ENCODE data around the gene MBNL2.

MBNL2 gene

DNA sequence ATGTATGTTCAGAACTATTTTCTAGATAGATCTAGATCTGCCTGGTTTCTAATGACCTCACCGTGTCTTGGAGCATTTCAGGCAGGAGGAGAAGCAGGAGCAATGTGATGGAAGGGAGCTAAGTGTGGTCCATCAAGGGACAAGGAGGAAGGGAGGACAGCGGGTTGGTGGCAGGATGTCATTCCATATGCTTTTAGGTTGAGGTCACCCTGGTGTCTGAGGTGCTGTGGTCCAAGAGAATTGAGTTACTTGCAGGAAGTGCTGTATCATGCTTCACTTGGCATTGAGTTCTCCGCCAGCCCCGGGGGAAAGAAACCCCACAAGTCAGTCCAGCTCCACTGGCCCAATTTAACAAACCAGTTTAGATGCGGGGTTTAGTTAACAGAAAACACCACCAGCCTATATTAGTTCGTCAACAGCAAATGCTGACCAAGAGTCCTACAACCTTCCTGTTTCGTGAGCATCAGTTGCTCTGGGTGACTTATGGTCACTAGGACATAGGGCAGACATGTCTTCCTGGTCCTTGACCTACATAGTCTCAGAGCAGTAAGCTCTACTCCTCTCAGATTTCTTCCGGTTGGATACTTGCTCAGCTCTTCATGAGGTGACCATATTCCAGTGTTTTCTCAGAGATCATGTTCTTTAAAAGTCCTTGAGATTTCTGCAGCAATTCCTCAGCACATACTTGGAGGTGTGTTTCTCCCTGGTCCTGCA is 79.4 kb downstream of the MBNL2 start:
- no peak for DNase-seq (ENCODE audit: low read depth)

DNA sequence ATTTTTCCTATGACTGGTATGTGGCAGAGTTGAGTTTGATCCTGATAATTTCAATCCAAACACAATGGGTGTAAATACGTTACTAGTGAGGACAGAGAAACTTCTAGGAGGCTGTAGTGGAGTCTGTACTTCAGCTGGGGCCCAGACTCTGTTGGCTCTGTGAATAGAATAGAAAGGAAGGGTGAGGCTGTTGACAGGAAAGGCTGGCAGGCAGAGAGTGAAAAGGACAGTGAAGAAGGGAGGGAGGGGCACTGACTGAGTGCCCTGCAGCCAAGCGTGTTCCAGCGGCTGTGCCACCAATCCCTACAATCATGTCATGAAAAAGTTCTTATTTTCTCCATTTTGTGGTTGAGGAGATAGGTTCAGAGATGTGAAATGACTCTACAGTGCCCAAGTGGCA is 80.5 kb downstream of the MBNL2 start:
- no peak for DNase-seq (ENCODE audit: low read depth)

DNA sequence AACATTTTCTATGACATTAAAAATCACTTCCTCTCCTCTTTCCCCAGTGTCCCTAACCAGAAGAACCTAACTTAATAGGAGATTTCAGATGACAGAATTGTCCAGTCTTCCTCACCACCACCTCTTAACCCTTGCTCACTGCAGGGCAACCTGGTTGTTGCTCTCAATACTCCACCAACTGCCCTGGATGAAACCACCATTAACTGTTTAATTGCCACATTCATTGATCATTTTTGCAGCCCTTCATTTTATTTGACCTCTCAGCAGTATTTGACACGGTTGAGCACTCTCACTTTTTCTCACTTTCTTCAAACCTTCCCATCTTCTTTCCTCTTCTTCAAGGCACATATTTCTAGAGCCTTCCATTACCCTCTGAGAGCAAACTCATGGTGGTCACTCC is 84.0 kb downstream of the MBNL2 start:
- no peak for DNase-seq (ENCODE audit: low read depth)

DNA sequence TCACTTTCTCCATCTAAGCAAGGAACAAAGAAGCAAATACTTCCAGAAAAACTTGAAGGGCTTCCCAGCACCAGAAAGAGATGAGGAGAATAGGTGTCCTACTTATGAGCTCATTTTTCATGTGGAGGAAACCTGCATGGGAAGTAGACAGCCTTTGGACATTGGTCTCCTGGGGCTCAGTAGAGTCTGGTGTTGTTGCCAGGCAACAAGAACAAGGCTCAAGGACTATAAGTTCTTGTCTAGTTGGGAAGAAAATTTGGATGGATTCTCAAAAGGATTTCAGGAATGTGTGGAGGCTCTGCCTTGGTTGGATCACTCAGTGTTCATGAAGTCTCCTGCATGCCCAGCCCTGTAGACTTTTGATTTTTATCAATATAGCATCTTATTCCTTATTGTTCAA is 84.5 kb downstream of the MBNL2 start:
- no peak for DNase-seq (ENCODE audit: low read depth)

DNA sequence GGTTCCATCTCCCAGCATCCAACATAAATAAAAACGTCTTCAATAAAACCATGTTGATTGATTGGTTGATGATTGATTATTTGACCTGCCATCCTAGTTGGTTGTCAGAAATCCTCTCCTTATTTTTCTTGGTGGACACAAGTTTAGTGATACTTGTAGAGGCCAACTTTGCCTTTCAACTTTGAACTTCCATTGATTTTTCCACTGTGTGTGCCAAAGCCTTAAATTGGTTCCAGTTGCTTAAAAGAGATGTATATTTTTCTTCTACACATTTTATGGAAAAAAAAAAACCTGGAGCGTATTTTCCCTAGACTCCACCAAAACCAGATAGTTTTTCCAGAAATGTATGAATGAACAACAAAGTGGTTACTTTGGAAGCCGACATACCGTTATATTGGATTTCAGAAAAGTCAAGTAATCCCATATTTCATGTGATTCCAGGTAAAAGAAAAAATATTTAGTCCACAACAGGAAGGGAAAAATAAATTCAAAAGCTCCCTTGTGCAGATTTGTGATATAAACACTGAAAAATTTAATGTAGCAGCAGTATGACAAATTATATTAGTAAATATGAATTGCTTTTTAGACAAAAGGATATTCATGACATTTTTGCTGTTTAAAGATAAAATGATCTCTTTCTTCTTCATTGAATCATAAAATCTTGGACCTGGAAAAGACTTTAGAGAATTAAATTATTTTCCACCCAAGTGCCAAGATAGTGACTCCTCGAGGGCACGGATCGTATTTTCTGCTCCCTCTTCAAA is 85.2 kb downstream of the MBNL2 start:
- DNase-seq (ENCODE audit: low read depth) = no peak

DNA sequence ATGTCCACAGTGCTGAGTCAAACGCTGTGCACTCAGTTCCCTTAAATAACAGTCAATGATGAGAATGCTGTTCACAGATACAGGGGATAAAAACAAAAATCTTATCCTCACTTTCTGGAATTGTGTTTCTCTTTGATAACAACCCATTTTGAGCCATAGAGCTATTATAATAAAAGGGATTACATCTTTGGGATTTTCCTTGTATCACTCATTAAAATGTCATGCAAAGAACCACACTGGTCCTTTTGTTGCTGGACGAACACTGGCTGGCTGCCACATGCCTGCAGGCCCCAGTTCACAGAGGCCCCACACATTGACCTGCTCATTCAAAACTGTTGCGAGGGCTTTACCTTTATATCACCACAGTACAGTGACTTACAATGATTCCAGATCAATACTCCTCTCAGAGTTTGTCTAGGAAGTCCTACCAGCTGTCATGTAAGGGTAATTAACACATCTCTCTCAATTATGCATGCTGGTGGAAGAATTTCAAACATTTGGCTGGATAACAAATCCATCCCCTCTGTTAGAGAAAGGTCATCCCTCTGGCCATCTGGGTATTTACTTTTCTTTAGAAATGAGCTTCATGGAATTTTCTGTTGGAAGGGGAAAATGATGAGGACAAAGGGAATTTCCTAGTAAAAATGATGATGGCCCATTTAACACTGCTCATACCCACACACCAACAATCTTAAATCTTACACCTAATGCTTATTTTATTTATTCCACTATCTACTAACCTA is 85.9 kb downstream of the MBNL2 start:
- DNase-seq (ENCODE audit: low read depth) = no peak

GRCh38 chr13:97308735-97309429 is 86.7 kb downstream of the MBNL2 start:
- DNase-seq (ENCODE audit: low read depth) = no peak

GRCh38 chr13:97310809-97311436 is 88.8 kb downstream of the MBNL2 start:
- DNase-seq (ENCODE audit: low read depth) = no peak

GRCh38 chr13:97311956-97312355 is 89.8 kb downstream of the MBNL2 start:
- no peak for DNase-seq (ENCODE audit: low read depth)

GRCh38 chr13:97313551-97314260 is 91.6 kb downstream of the MBNL2 start:
- no peak for DNase-seq (ENCODE audit: low read depth)

GRCh38 chr13:97316390-97316789 is 94.3 kb downstream of the MBNL2 start:
- no peak for DNase-seq (ENCODE audit: low read depth)

GRCh38 chr13:97317933-97318332 is 95.8 kb downstream of the MBNL2 start:
- DNase-seq (ENCODE audit: low read depth) = no peak

GRCh38 chr13:97318532-97318931 is 96.4 kb downstream of the MBNL2 start:
- no peak for DNase-seq (ENCODE audit: low read depth)

- no peak for DNase-seq (ENCODE audit: low read depth)
Measured at GRCh38 chr13:97319113-97319720, 97.1 kb downstream of the MBNL2 start.

GRCh38 chr13:97321101-97321500 is 99.0 kb downstream of the MBNL2 start:
- no peak for DNase-seq (ENCODE audit: low read depth)

GRCh38 chr13:97321616-97322321 is 99.6 kb downstream of the MBNL2 start:
- no peak for DNase-seq (ENCODE audit: low read depth)

- DNase-seq (ENCODE audit: low read depth) = no peak
Measured at GRCh38 chr13:97322740-97323342, 100.7 kb downstream of the MBNL2 start.

GRCh38 chr13:97324115-97324514 is 102.0 kb downstream of the MBNL2 start:
- no peak for DNase-seq (ENCODE audit: low read depth)

- no peak for DNase-seq (ENCODE audit: low read depth)
Measured at GRCh38 chr13:97325738-97326137, 103.6 kb downstream of the MBNL2 start.

GRCh38 chr13:97327086-97327485 is 105.0 kb downstream of the MBNL2 start:
- DNase-seq (ENCODE audit: low read depth) = no peak

Measured in stimulated activated CD8-positive, alpha-beta memory T cell treated with anti-CD3 and anti-CD28 coated beads, Interleukin-7, amount 100 ng/mL, for 24 hours (primary cell).